Measurements from ENCODE around the gene EIF4G1. TPM values are rescaled to one million over a fixed set of nuclear protein-coding genes. Genes with fewer than 3 reads are reported as not detected.

EIF4G1 gene
- total and polyA plus RNA-seq, 2 donors (not counting 3 experiments of a cell fraction or from before 2014, with no cell fraction given): 355 to 532 TPM

DNA sequence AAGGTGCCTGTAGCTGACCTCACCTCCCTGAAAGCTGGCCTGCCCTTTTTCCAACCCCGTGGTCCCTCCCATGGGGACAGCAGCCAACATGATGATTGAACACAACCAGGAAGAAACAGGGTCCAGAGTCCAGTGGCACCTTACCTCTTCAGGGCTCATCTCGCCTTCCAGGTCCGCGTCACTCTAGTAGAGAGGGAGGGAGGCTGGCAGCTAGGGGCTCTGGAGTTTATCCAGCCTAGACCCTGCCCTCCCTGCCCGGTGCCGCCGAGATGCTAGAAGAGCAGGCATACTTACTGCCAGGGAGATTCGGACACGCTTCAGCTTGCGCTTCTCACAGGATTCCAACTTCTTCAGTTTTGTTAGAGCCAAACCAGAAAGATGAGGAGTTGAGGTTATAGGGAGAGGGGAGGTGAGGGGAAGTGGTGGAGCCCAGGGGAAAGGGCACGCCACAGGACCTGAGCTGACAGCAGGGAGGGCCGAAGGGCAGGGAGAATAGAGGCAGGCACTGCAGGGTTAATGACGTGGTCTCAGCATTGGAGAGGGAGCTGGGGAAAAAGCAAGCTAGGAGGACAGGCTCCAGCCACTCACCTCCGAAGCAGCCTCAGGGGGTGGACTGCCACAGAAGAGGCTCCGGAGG is 37.9 kb downstream of the EIF4G1 start:
- H3K79me2 ChIP-seq (ENCODE audit: control insufficient read depth, insufficient read depth, low read length): no peaks in the 10 kb centered on the region
- H3K27me3 ChIP-seq (ENCODE audit: control insufficient read depth in 2 of 2, insufficient read depth in 2 of 2, low read length in 2 of 2): no peaks in the 10 kb centered on the region
- no peak overlapping the region for H3K9ac ChIP-seq (replicated peaks; ENCODE audit: extremely low read depth, insufficient read depth, low read length)
- no peak overlapping the region for H3K4me3 ChIP-seq (replicated peaks in 1 of 3; ENCODE audit: insufficient read depth in 1 of 3, low read depth in 1 of 3, low read length in 3 of 3)
- H3K27ac ChIP-seq (ENCODE audit: insufficient read depth, low read depth, low read length): no peak overlapping the region
- H3K36me3 ChIP-seq (ENCODE audit: control insufficient read depth in 2 of 2, extremely low read depth in 1 of 2, insufficient read depth in 2 of 2, low read length in 2 of 2): peaks cover 0 to 3% of the 10 kb centered on the region in 2 experiments
- no TSS peak for BruUV-seq (replicated peaks)
- H3K4me1 ChIP-seq (ENCODE audit: control insufficient read depth, extremely low read depth, insufficient read depth, low read length): no peaks in the 10 kb centered on the region
- DNase-seq (ENCODE audit: low read depth, low spot score) (no peak), FAIRE-seq (no peak)
- dilution Hi-C loops (cut with MboI; ENCODE audit: extremely low pct_ligation_motif_present, low sequenced_read_pairs): no loop called here
- ChIA-PET CTCF (interaction anchor here (1.6 to 2.1 kb wide), 5 partner anchors 7 to 162 kb away, joined by 5 to 9 read pairs (median 6); no protein-coding TSS in a partner anchor), POLR2A (interaction anchor here (0.5 to 0.6 kb wide), 2 partner anchors 214 to 233 kb away, joined by 4 to 6 read pairs; no protein-coding TSS in a partner anchor)
- H2AFZ ChIP-seq (ENCODE audit: low read depth, low read length): no peak overlapping the region
- no peak for TF ChIP-seq GATA2 (IDR thresholded peaks at IDR 0.05; ENCODE audit: insufficient read depth, insufficient read length, low read depth, low read length)
- TF ChIP-seq, protein P1, sequence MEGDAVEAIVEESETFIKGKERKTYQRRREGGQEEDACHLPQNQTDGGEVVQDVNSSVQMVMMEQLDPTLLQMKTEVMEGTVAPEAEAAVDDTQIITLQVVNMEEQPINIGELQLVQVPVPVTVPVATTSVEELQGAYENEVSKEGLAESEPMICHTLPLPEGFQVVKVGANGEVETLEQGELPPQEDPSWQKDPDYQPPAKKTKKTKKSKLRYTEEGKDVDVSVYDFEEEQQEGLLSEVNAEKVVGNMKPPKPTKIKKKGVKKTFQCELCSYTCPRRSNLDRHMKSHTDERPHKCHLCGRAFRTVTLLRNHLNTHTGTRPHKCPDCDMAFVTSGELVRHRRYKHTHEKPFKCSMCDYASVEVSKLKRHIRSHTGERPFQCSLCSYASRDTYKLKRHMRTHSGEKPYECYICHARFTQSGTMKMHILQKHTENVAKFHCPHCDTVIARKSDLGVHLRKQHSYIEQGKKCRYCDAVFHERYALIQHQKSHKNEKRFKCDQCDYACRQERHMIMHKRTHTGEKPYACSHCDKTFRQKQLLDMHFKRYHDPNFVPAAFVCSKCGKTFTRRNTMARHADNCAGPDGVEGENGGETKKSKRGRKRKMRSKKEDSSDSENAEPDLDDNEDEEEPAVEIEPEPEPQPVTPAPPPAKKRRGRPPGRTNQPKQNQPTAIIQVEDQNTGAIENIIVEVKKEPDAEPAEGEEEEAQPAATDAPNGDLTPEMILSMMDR (IDR thresholded peaks at IDR 0.05; ENCODE audit: extremely low read depth in 1 of 2, insufficient read depth in 1 of 2, low read depth in 1 of 2, low read length in 2 of 2): no peak
- TF ChIP-seq, protein P2, sequence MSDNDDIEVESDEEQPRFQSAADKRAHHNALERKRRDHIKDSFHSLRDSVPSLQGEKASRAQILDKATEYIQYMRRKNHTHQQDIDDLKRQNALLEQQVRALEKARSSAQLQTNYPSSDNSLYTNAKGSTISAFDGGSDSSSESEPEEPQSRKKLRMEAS (IDR thresholded peaks at IDR 0.05; ENCODE audit: insufficient read depth, insufficient read length): no peak
- no peak overlapping the region for H3K4me2 ChIP-seq (ENCODE audit: insufficient read depth, low read length)
- H3K9me3 ChIP-seq (replicated peaks; ENCODE audit: control insufficient read depth, insufficient read depth, low read length): no peaks in the 10 kb centered on the region
- H4K20me1 ChIP-seq (replicated peaks; ENCODE audit: control insufficient read depth, extremely low read depth, insufficient read depth, low read length): no peaks in the 10 kb centered on the region
- no peaks in the 10 kb centered on the region for H3K9me1 ChIP-seq (replicated peaks; ENCODE audit: control insufficient read depth, extremely low read depth, insufficient read depth, low read length)
- intact Hi-C loops (cut with micrococcal nuclease): no loop called here
